ENCODE results near the gene ZNF136. TPM values are rescaled to one million over a fixed set of nuclear protein-coding genes. Genes with fewer than 3 reads are reported as not detected.
A peak's percentile ranks its signal among the peaks of the same experiment; 100 is the strongest.

ZNF136 gene
- total and polyA plus RNA-seq, 10 of the 15 experiments (the other 5 are each of a cell fraction or from before 2014, with no cell fraction given): 2.8 to 7.8 (median 6.7) TPM

DNA sequence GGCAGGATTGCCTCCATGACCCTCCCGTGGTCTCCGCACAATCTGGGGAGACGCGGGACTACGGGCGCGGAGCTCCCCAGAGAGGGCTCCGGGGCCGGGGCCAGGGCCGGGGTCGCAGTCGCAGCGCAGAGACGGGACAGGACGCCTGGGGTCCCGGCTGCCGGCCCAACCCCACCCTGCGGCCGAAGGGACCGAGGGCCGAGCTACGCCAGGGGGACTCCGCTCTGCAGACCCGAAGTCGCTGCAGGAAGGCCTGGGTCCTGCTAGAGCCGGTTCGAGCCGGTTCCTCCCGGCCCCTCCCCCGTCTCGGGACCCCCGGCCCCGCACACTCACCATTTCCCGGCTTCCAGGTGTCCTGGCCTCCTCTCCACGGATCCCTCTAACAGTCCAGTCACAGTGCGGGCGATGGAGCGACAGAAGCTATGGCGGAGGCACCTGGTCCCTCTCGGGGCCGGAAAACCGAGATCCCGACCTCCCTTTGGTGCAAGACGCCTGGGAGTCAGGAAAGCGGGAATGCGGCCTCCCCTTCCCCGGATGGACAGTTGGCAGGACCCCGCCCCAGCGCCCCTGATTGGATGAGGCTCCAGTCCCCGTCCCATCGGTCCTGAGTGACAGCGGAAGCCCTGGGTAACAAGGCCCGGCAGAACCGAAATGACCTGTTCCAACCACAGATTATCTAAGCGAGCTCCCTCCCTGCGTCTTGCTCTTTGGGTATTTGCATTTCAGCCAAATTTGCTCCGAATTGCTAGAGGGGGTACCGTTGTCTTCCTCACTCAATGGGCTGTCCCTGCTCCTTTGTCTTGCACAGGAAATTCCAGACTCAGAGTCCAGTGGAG lies 6.5 kb upstream of the ZNF136 start, which contains the start of gene ZNF625 (continued):
- TF ChIP-seq, protein P1, sequence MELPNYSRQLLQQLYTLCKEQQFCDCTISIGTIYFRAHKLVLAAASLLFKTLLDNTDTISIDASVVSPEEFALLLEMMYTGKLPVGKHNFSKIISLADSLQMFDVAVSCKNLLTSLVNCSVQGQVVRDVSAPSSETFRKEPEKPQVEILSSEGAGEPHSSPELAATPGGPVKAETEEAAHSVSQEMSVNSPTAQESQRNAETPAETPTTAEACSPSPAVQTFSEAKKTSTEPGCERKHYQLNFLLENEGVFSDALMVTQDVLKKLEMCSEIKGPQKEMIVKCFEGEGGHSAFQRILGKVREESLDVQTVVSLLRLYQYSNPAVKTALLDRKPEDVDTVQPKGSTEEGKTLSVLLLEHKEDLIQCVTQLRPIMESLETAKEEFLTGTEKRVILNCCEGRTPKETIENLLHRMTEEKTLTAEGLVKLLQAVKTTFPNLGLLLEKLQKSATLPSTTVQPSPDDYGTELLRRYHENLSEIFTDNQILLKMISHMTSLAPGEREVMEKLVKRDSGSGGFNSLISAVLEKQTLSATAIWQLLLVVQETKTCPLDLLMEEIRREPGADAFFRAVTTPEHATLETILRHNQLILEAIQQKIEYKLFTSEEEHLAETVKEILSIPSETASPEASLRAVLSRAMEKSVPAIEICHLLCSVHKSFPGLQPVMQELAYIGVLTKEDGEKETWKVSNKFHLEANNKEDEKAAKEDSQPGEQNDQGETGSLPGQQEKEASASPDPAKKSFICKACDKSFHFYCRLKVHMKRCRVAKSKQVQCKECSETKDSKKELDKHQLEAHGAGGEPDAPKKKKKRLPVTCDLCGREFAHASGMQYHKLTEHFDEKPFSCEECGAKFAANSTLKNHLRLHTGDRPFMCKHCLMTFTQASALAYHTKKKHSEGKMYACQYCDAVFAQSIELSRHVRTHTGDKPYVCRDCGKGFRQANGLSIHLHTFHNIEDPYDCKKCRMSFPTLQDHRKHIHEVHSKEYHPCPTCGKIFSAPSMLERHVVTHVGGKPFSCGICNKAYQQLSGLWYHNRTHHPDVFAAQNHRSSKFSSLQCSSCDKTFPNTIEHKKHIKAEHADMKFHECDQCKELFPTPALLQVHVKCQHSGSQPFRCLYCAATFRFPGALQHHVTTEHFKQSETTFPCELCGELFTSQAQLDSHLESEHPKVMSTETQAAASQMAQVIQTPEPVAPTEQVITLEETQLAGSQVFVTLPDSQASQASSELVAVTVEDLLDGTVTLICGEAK (IDR thresholded peaks at IDR 0.05; ENCODE audit: borderline replicate concordance): peak; percentile 43; the same call in 1 of the 2 replicates
- TF ChIP-seq, protein P2, sequence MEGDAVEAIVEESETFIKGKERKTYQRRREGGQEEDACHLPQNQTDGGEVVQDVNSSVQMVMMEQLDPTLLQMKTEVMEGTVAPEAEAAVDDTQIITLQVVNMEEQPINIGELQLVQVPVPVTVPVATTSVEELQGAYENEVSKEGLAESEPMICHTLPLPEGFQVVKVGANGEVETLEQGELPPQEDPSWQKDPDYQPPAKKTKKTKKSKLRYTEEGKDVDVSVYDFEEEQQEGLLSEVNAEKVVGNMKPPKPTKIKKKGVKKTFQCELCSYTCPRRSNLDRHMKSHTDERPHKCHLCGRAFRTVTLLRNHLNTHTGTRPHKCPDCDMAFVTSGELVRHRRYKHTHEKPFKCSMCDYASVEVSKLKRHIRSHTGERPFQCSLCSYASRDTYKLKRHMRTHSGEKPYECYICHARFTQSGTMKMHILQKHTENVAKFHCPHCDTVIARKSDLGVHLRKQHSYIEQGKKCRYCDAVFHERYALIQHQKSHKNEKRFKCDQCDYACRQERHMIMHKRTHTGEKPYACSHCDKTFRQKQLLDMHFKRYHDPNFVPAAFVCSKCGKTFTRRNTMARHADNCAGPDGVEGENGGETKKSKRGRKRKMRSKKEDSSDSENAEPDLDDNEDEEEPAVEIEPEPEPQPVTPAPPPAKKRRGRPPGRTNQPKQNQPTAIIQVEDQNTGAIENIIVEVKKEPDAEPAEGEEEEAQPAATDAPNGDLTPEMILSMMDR (IDR thresholded peaks at IDR 0.05 in 2 of 3, conservative IDR thresholded peaks at IDR 0.05 in 1 of 3; ENCODE audit: control insufficient read depth in 2 of 3, extremely low read depth in 1 of 3, insufficient read depth in 1 of 3, low read depth in 3 of 3, low read length in 3 of 3): no peak
- TF ChIP-seq SREBF1 (IDR thresholded peaks at IDR 0.05; ENCODE audit: low read length): no peak
- peak; percentile 62; the same call in 1 of the 2 replicates for TF ChIP-seq TAF1 (IDR thresholded peaks at IDR 0.05; ENCODE audit: borderline replicate concordance, low read depth, low read length)
- no peak for TF ChIP-seq ZNF207 (IDR thresholded peaks at IDR 0.05; ENCODE audit: borderline replicate concordance)
- peak; percentile 90 for TF ChIP-seq DPF2 (IDR thresholded peaks at IDR 0.05)
- peak; percentile 65; the same call in 1 of the 2 replicates for TF ChIP-seq RELB (IDR thresholded peaks at IDR 0.05; ENCODE audit: low read depth)
- no peak for TF ChIP-seq ATF2 (IDR thresholded peaks at IDR 0.05; ENCODE audit: low read length)
- TF ChIP-seq, protein P3, sequence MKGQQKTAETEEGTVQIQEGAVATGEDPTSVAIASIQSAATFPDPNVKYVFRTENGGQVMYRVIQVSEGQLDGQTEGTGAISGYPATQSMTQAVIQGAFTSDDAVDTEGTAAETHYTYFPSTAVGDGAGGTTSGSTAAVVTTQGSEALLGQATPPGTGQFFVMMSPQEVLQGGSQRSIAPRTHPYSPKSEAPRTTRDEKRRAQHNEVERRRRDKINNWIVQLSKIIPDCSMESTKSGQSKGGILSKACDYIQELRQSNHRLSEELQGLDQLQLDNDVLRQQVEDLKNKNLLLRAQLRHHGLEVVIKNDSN (IDR thresholded peaks at IDR 0.05; ENCODE audit: borderline replicate concordance, extremely low read length, insufficient read depth, low read depth, low read length): no peak
- 0 out of 2 replicates have a peak, but pooled peaks have one; percentile 22 for TF ChIP-seq JUND (IDR thresholded peaks at IDR 0.05; ENCODE audit: low read depth, low read length)
- TF ChIP-seq NBN (IDR thresholded peaks at IDR 0.05): peak; percentile 51; the same call in 1 of the 2 replicates
- peak; percentile 84; the same call in 2 of the 3 replicates for TF ChIP-seq POU2F2 (IDR thresholded peaks at IDR 0.05; ENCODE audit: borderline replicate concordance, low read depth, low read length)
- no peak for TF ChIP-seq ZSCAN29 (IDR thresholded peaks at IDR 0.05)
- TF ChIP-seq GATAD2B (conservative IDR thresholded peaks at IDR 0.05; ENCODE audit: low read depth): no peak
- no peak for TF ChIP-seq SMARCA5 (IDR thresholded peaks at IDR 0.05)
- TF ChIP-seq BACH1 (IDR thresholded peaks at IDR 0.05; ENCODE audit: borderline replicate concordance): no peak
- TF ChIP-seq CEBPB (IDR thresholded peaks at IDR 0.05; ENCODE audit: borderline replicate concordance in 1 of 2, low read depth in 2 of 2, low read length in 2 of 2): no peak
